Skin of body (tissue), 2 donors: ENCODE measurements around the gene GTF2IRD1. TPM values are rescaled to one million over a fixed set of nuclear protein-coding genes. Genes with fewer than 3 reads are reported as not detected.
"Not testable (repeated sequence)": the region's sequence is repeated elsewhere in the genome, so short reads cannot be mapped to it uniquely, and the experiment has no call there.

Experiments
- DNase-seq: peaks from one replicate; lab custom pipeline; 2025; lab: John Stamatoyannopoulos, UW
- total RNA-seq: library from RNA; depleted of rRNA; stranded (reverse); fragments of >200 nt; gene quantifications from one replicate; pipeline ENCODE4 v1.2.3, GENCODE V29; 2014

Gene GTF2IRD1
- total RNA-seq, 1 donor from 2014 or later, result 18.1 TPM

GRCh38 chr7:74554178-74554577, 100.5 kb downstream of the GTF2IRD1 start:
- DNase-seq, result no peak

- no peak for DNase-seq
Observed at GRCh38 chr7:74560086-74560719, 106.5 kb downstream of the GTF2IRD1 start.

- DNase-seq, result no peak
Observed at GRCh38 chr7:74561898-74562613, 108.3 kb downstream of the GTF2IRD1 start.

GRCh38 chr7:74563639-74564038, 109.9 kb downstream of the GTF2IRD1 start:
- not testable (repeated sequence) for DNase-seq

- DNase-seq, result no peak
Observed at GRCh38 chr7:74567318-74567668, 113.6 kb downstream of the GTF2IRD1 start.

- no peak for DNase-seq
Observed at GRCh38 chr7:74568658-74569057, 115.0 kb downstream of the GTF2IRD1 start.

GRCh38 chr7:74569501-74570075, 115.9 kb downstream of the GTF2IRD1 start:
- DNase-seq, result no peak

GRCh38 chr7:74570533-74571156, 116.9 kb downstream of the GTF2IRD1 start:
- no peak for DNase-seq

GRCh38 chr7:74572301-74572979, 118.7 kb downstream of the GTF2IRD1 start:
- no peak for DNase-seq

GRCh38 chr7:74573512-74573911, 119.8 kb downstream of the GTF2IRD1 start:
- no peak for DNase-seq

GRCh38 chr7:74575083-74575784, 121.5 kb downstream of the GTF2IRD1 start:
- DNase-seq, result no peak

- DNase-seq, result no peak
Observed at GRCh38 chr7:74575811-74576210, 122.1 kb downstream of the GTF2IRD1 start.

GRCh38 chr7:74579800-74580685, 126.3 kb downstream of the GTF2IRD1 start:
- DNase-seq, result no peak

- no peak for DNase-seq
Observed at GRCh38 chr7:74581916-74582440, 128.3 kb downstream of the GTF2IRD1 start.

- no peak for DNase-seq
Observed at GRCh38 chr7:74582447-74583039, 128.8 kb downstream of the GTF2IRD1 start.

- DNase-seq, result no peak
Observed at GRCh38 chr7:74583630-74584029, 129.9 kb downstream of the GTF2IRD1 start.

- DNase-seq, result no peak
Observed at GRCh38 chr7:74584160-74584954, 130.7 kb downstream of the GTF2IRD1 start.

GRCh38 chr7:74585844-74586243, 132.1 kb downstream of the GTF2IRD1 start:
- no peak for DNase-seq
